Kidney (tissue), 14 donors: ENCODE data around the gene TAS2R38. TPM values are rescaled to one million over a fixed set of nuclear protein-coding genes. Genes with fewer than 3 reads are reported as not detected.

Experiments used
- DNase-seq, 5 donors: peaks; one replicate each; pipeline ENCODE4 v3.0.0-alpha.2; 2013 to 2020
- FAIRE-seq: peaks from 2 replicates; lab custom pipeline; 2012; peaks lifted over from hg19 to GRCh38; lab: Jason Lieb, UNC
- H3K27ac ChIP-seq, 2 donors: one replicate each; pipeline ENCODE4 v1.7.0; 2013; ENCODE audit warnings: low read depth in 2 of 2, low read length in 2 of 2, inconsistent platforms in 1 of 2
- H3K27me3 ChIP-seq: one replicate; pipeline ENCODE4 v1.7.1; 2013; ENCODE audit warnings: low read length, inconsistent platforms; ENCODE audit not compliant: control insufficient read depth, insufficient read depth
- H3K36me3 ChIP-seq, 3 donors: one replicate each; pipeline versions ENCODE4 v1.7.0 to v1.7.1; 2013; ENCODE audit warnings: low read length in 3 of 3, control low read depth in 1 of 3, inconsistent platforms in 1 of 3; ENCODE audit not compliant: insufficient read depth in 3 of 3, control insufficient read depth in 2 of 3
- H3K4me1 ChIP-seq, 3 donors: one replicate each; pipeline versions ENCODE4 v1.7.0 to v1.7.1; 2013; ENCODE audit warnings: low read length in 3 of 3, inconsistent platforms in 1 of 3, low read depth in 1 of 3; ENCODE audit not compliant: control insufficient read depth in 2 of 3, insufficient read depth in 2 of 3
- H3K4me3 ChIP-seq, 3 donors: one replicate each; pipeline versions ENCODE4 v1.7.0 to v1.8.1; 2013; ENCODE audit warnings: low read length in 3 of 3, control low read depth in 1 of 3, inconsistent platforms in 1 of 3
- H3K9ac ChIP-seq, 3 donors: one replicate each; pipeline versions ENCODE4 v1.7.0 to v1.7.1; 2013; ENCODE audit warnings: low read length in 3 of 3, control low read depth in 1 of 3, inconsistent platforms in 1 of 3
- H3K9me3 ChIP-seq, 3 donors: one replicate each; pipeline versions ENCODE4 v1.7.0 to v1.7.1; 2013; ENCODE audit warnings: low read length in 3 of 3, control low read depth in 1 of 3, inconsistent platforms in 1 of 3; ENCODE audit not compliant: control insufficient read depth in 2 of 3, insufficient read depth in 1 of 3
- intact Hi-C: fragments of 100-400 bp; cut with DNase I; formaldehyde crosslinking; loops from one replicate; pipeline ENCODE4 v1.11.1; 2022
- polyA plus RNA-seq: library from polyadenylated mRNA; stranded (reverse); fragments of 350-450 nt; fragmentation: Illumina TruSeq; extraction: RNeasy Lipid Tissue Mini Kit (QIAGEN cat#74804); gene quantifications from one replicate; pipeline ENCODE4 v1.2.3, GENCODE V29; 2014; ENCODE audit warnings: low read depth, low replicate concordance; ENCODE audit not compliant: insufficient read depth
- total RNA-seq: library from RNA; stranded (reverse); fragmentation: NEBNext Ultra II Directional; extraction: Animal tissue kit (Norgen Biotek cat#: 25700); gene quantifications from one replicate; pipeline ENCODE4 v1.2.1, GENCODE V29; 2021
- TF ChIP-seq, protein P1 (sequence below): IDR thresholded peaks from 3 replicates; pipeline ENCODE4 v1.5.1; 2012; ENCODE audit warnings: mild to moderate bottlenecking, moderate library complexity, borderline replicate concordance; ENCODE audit not compliant: insufficient read depth; ENCODE audit errors: extremely low read depth
- donor health status: control.
- donor health status: control.
- donor health status: control.
- donor health status: control.
- donor health status: control.
- donor health status: DM: yes; HTN: yes; CAD: no.
- donor health status: Normal renal cell carcinoma (clear cell type).

The TAS2R38 gene
- total and polyA plus RNA-seq, 2 donors from 2014 or later: not detected

DNA sequence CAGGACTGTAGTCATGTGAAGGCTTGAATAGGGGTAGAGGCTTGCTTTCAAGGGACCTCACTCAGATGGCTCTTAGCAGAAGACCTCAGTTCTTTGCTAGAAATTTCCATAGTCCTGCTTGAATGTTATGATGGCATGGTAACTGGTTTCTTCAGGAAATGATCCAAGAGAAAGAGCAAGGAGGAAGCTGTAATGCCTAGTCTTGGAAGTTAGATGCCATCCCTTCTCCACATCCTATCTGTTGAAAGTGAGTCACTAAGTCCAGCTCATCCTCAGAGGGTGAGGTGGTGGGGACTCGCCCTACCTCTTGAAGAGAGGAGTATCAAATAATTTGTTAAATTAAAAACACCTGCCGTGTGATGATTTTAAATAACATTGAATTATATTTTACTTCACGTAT, 26.7 kb upstream of the TAS2R38 start:
- no peak for FAIRE-seq
- no peaks in the 10 kb centered on the region for H3K9me3 ChIP-seq

DNA sequence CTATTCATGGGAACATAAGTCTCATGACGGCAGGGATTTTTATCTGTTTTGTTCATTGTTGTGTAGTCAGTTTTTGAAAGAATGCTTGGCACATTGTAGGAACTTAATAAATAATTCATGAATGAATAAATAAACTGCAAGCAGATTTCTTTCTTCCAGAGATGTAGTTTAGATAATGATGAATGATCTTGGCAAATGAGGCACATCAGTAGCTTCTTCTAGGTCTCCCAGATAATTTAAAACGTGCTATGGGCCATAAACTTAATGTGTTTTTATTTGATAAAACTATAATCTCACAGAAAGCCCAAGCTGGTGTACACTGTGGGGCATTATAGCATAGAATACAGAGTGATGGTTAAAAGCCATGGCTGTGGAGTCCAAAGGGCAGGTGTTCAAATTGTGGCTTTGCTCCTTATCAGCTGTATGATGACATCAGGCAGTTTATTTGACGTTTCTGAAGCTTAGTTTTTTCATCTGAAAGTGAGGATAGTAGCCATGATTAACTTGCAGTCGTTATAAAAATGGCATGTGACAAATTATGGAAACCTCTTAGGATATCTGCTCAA, 25.6 kb upstream of the TAS2R38 start:
- intact Hi-C loops: no loop called here
- H3K4me3 ChIP-seq: no peak overlapping the region
- H3K27me3 ChIP-seq: no peaks in the 10 kb centered on the region
- no peak for FAIRE-seq
- no peaks in the 10 kb centered on the region for H3K4me1 ChIP-seq
- no peak overlapping the region for H3K9ac ChIP-seq
- no peaks in the 10 kb centered on the region for H3K9me3 ChIP-seq
- H3K27ac ChIP-seq: no peak overlapping the region
- TF ChIP-seq, protein P1, sequence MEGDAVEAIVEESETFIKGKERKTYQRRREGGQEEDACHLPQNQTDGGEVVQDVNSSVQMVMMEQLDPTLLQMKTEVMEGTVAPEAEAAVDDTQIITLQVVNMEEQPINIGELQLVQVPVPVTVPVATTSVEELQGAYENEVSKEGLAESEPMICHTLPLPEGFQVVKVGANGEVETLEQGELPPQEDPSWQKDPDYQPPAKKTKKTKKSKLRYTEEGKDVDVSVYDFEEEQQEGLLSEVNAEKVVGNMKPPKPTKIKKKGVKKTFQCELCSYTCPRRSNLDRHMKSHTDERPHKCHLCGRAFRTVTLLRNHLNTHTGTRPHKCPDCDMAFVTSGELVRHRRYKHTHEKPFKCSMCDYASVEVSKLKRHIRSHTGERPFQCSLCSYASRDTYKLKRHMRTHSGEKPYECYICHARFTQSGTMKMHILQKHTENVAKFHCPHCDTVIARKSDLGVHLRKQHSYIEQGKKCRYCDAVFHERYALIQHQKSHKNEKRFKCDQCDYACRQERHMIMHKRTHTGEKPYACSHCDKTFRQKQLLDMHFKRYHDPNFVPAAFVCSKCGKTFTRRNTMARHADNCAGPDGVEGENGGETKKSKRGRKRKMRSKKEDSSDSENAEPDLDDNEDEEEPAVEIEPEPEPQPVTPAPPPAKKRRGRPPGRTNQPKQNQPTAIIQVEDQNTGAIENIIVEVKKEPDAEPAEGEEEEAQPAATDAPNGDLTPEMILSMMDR: no peak
- DNase-seq: peak in 2 of 5 donors; percentile 23 to 40
- H3K36me3 ChIP-seq: no peaks in the 10 kb centered on the region

More for the DNA sequence above, 26.7 kb upstream of the TAS2R38 start:
- intact Hi-C loops: no loop called here
- H3K4me1 ChIP-seq: no peaks in the 10 kb centered on the region
- H3K4me3 ChIP-seq: no peak overlapping the region
- no peak overlapping the region for H3K27ac ChIP-seq
- TF ChIP-seq, protein P1: no peak
- no peak overlapping the region for H3K9ac ChIP-seq
- no peaks in the 10 kb centered on the region for H3K27me3 ChIP-seq
- DNase-seq: no peak
- H3K36me3 ChIP-seq: no peaks in the 10 kb centered on the region

DNA sequence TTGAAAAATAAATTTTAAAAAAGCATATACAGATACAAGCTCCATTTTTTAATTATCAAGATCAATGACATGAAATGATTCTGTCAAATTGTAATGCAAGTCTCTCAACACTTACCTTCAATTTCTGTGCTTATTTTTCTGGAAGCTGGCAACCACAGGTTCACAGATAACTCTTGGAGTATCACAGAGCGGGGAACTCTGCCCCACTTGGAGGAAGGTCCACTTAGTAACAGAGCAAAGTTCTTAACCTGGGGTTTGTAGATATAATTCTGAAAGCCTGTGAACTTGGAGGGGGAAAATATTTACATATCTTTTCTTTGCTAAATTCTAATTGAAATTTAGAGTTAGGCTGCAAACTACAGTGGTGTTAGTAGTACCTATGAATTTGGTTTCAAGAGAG, 19.8 kb upstream of the TAS2R38 start:
- H3K36me3 ChIP-seq: no peaks in the 10 kb centered on the region
- no peak overlapping the region for H3K4me3 ChIP-seq
- H3K9me3 ChIP-seq: no peaks in the 10 kb centered on the region
- no peak for FAIRE-seq
- intact Hi-C loops: no loop called here
- H3K4me1 ChIP-seq: no peaks in the 10 kb centered on the region
- H3K27ac ChIP-seq: no peak overlapping the region
- H3K9ac ChIP-seq: no peak overlapping the region
- TF ChIP-seq, protein P1: no peak
- DNase-seq: no peak
- no peaks in the 10 kb centered on the region for H3K27me3 ChIP-seq

DNA sequence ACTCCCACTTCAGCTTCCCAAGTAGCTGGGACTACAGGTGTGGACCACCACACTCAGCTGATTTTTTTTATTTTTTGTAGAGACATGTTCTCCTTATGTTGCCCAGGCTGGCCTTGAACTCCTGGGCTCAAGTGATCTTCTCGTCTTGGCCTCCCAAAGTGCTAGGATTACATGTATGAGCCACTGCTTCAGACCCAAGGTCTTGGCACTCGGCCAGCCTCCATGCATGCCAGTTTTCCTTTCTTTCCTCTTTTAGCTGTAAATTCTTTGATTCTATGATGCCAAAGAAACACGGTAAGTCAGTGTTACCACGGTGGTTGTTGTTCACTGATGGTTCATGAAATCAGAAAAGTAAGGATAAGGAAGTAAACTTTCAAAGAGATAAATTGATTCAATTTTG, 19.1 kb upstream of the TAS2R38 start:
- Histone ChIP-seq H3K36me3 (no peaks in the 10 kb centered on the region), H3K4me3 (no peak overlapping the region), H3K27ac (no peak overlapping the region), H3K9ac (no peak overlapping the region), H3K27me3 (no peaks in the 10 kb centered on the region), H3K9me3 (no peaks in the 10 kb centered on the region), H3K4me1 (no peaks in the 10 kb centered on the region)
- DNase-seq: no peak
- TF ChIP-seq, protein P1: no peak
- intact Hi-C loops: no loop called here
- no peak for FAIRE-seq
